IMR-90 (cell line): ENCODE measurements around the gene MAP7. TPM values are rescaled to one million over a fixed set of nuclear protein-coding genes. Genes with fewer than 3 reads are reported as not detected.

Source experiments
- ATAC-seq: fragments of 200-7000 bp; cut with Tn5 transposase; 2 replicates; pipeline ENCODE4 v1.9.1; 2020; ENCODE audit warnings: low read depth, mild to moderate bottlenecking, moderate library complexity
- BruUV-seq: library from RNA; stranded (reverse); fragments of 400-500 nt; replicated peaks from 2 replicates; lab custom pipeline; 2021; lab: Mats Ljungman, UMichigan
- CTCF ChIA-PET: fragments of 300-600 bp; formaldehyde crosslinking; extraction: SDS; loops from one replicate; lab custom pipeline; 2021; ENCODE audit warnings: antibody characterized with exemption; lab: Yijun Ruan, JAX
- POLR2A ChIA-PET: fragments of 300-600 bp; sonication (Branson Sonifier 250); formaldehyde crosslinking; loops from one replicate; lab custom pipeline; 2022; ENCODE audit warnings: antibody characterized with exemption; ENCODE audit not compliant: unreplicated experiment; lab: Charles Lee
- DNase-seq: peaks from one replicate; pipeline ENCODE4 v3.0.0; 2013
- H2AFZ ChIP-seq: replicated peaks from 2 replicates; pipeline ENCODE3; 2013; ENCODE audit warnings: low read length, mild to moderate bottlenecking; ENCODE audit not compliant: poor library complexity
- H2AK5ac ChIP-seq: 2 replicates; pipeline ENCODE4 v1.6.1; 2013; ENCODE audit warnings: low read depth, low read length, inconsistent platforms
- H2AK9ac ChIP-seq: replicated peaks from 2 replicates; pipeline ENCODE3; 2013; ENCODE audit warnings: mild to moderate bottlenecking, low read depth, low read length, moderate library complexity; ENCODE audit not compliant: poor library complexity
- H2BK120ac ChIP-seq: 2 replicates; pipeline ENCODE4 v1.6.1; 2013; ENCODE audit warnings: low read depth, low read length, inconsistent platforms
- H2BK15ac ChIP-seq: 3 replicates; pipeline ENCODE4 v1.6.1; 2013; ENCODE audit warnings: low read depth, low read length, inconsistent platforms
- H2BK20ac ChIP-seq: 2 replicates; pipeline ENCODE4 v1.6.1; 2013; ENCODE audit warnings: low read depth, mild to moderate bottlenecking, inconsistent platforms, low read length, moderate library complexity
- H2BK5ac ChIP-seq: 2 replicates; pipeline ENCODE4 v1.6.1; 2013; ENCODE audit warnings: mild to moderate bottlenecking, low read depth, low read length, inconsistent platforms; ENCODE audit not compliant: poor library complexity, severe bottlenecking
- H3K14ac ChIP-seq: replicated peaks from 2 replicates; pipeline ENCODE4 v1.6.1; 2013; ENCODE audit warnings: low read depth, low read length, inconsistent platforms
- H3K18ac ChIP-seq: 2 replicates; pipeline ENCODE4 v1.6.1; 2013; ENCODE audit warnings: low read depth, low read length, control low read depth
- H3K23ac ChIP-seq: 2 replicates; pipeline ENCODE4 v1.6.1; 2013; ENCODE audit warnings: low read depth, low read length, inconsistent platforms
- H3K27ac ChIP-seq: 2 replicates; pipeline ENCODE4 v1.5.1; 2013; ENCODE audit warnings: mild to moderate bottlenecking, control low read depth, low read length; ENCODE audit not compliant: insufficient read depth
- H3K27me3 ChIP-seq: 2 replicates; pipeline ENCODE4 v1.6.1; 2013; ENCODE audit warnings: low read length; ENCODE audit not compliant: control insufficient read depth, insufficient read depth
- H3K36me3 ChIP-seq: 2 replicates; pipeline ENCODE4 v1.6.1; 2013; ENCODE audit warnings: low read length, mixed read lengths; ENCODE audit not compliant: control insufficient read depth, insufficient read depth
- H3K4ac ChIP-seq: 2 replicates; pipeline ENCODE4 v1.6.1; 2013; ENCODE audit warnings: low read depth, low read length, inconsistent platforms
- H3K4me1 ChIP-seq: 2 replicates; pipeline ENCODE4 v1.6.1; 2013; ENCODE audit warnings: low read length, mixed read lengths; ENCODE audit not compliant: control insufficient read depth, insufficient read depth
- H3K4me2 ChIP-seq: 2 replicates; pipeline ENCODE4 v1.6.1; 2013; ENCODE audit warnings: low read depth, mild to moderate bottlenecking, control low read depth, low read length, moderate library complexity
- H3K4me3 ChIP-seq: 2 replicates; pipeline ENCODE4 v1.5.1; 2013; ENCODE audit warnings: low read depth, mild to moderate bottlenecking, control low read depth, low read length, moderate library complexity; ENCODE audit not compliant: insufficient read depth
- H3K56ac ChIP-seq: 2 replicates; pipeline ENCODE4 v1.6.1; 2013; ENCODE audit warnings: low read length, inconsistent platforms; ENCODE audit not compliant: insufficient read depth; ENCODE audit errors: extremely low read depth
- H3K79me1 ChIP-seq, 2 experiments: 2 replicates each; pipeline ENCODE4 v1.6.1; 2013; ENCODE audit warnings: low read length in 2 of 2, inconsistent platforms in 1 of 2, low read depth in 1 of 2
- H3K9ac ChIP-seq: 2 replicates; pipeline ENCODE4 v1.6.1; 2013; ENCODE audit warnings: low read depth, low read length, control low read depth
- H3K9me1 ChIP-seq: 2 replicates; pipeline ENCODE4 v1.6.1; 2013; ENCODE audit warnings: low read length, inconsistent platforms; ENCODE audit not compliant: insufficient read depth
- H3K9me3 ChIP-seq: 2 replicates; pipeline ENCODE4 v1.6.1; 2013; ENCODE audit warnings: low read length; ENCODE audit not compliant: control insufficient read depth, insufficient read depth
- H4K20me1 ChIP-seq: 2 replicates; pipeline ENCODE4 v1.6.1; 2013; ENCODE audit warnings: low read length, inconsistent platforms; ENCODE audit not compliant: insufficient read depth
- H4K5ac ChIP-seq: 2 replicates; pipeline ENCODE4 v1.6.1; 2013; ENCODE audit warnings: mild to moderate bottlenecking, low read depth, low read length, control low read depth
- H4K8ac ChIP-seq, 2 experiments: 2 replicates each; pipeline ENCODE4 v1.6.1; 2013; ENCODE audit warnings: low read depth in 2 of 2, low read length in 2 of 2, control low read depth in 1 of 2, inconsistent platforms in 1 of 2
- H4K91ac ChIP-seq: 2 replicates; pipeline ENCODE4 v1.6.1; 2013; ENCODE audit warnings: low read depth, low read length, inconsistent platforms; ENCODE audit not compliant: insufficient read depth
- CEBPB ChIP-seq: IDR thresholded peaks from 2 replicates; pipeline ENCODE4 v1.6.1; 2012; ENCODE audit warnings: low read depth, low read length, improper control_type of control experiment
- CHD1 ChIP-seq: IDR thresholded peaks from 2 replicates; pipeline ENCODE4 v1.6.1; 2012; ENCODE audit warnings: low read depth, low read length, improper control_type of control experiment
- FOS ChIP-seq: fragments of 150-350 bp; IDR thresholded peaks from 2 replicates; pipeline ENCODE4 v1.6.1; 2016; ENCODE audit warnings: low read depth, low read length
- MAFK ChIP-seq: IDR thresholded peaks from 2 replicates; pipeline ENCODE4 v1.6.1; 2012; ENCODE audit warnings: low read depth, low read length, improper control_type of control experiment
- NFE2L2 ChIP-seq: fragments of 150-350 bp; IDR thresholded peaks from 2 replicates; pipeline ENCODE4 v1.6.1; 2016; ENCODE audit warnings: low read depth, mild to moderate bottlenecking, low read length
- POLR2A ChIP-seq: IDR thresholded peaks from 2 replicates; pipeline ENCODE4 v1.6.1; 2012; ENCODE audit warnings: mild to moderate bottlenecking, low read depth, low read length
- RAD21 ChIP-seq: IDR thresholded peaks from 2 replicates; pipeline ENCODE4 v1.6.1; 2012; ENCODE audit warnings: low read length, improper control_type of control experiment
- RCOR1 ChIP-seq: IDR thresholded peaks from 2 replicates; pipeline ENCODE4 v1.6.1; 2012; ENCODE audit warnings: mild to moderate bottlenecking, low read length, improper control_type of control experiment; ENCODE audit not compliant: insufficient replicate concordance
- RFX5 ChIP-seq: IDR thresholded peaks from 2 replicates; pipeline ENCODE4 v1.8.0; 2012; ENCODE audit warnings: low read depth, mild to moderate bottlenecking, low read length, moderate library complexity
- WGBS, 2 experiments: methylation state at CpG; one replicate each; pipeline versions ENCODE4 v1.1.5 to v1.1.7; 2013; ENCODE audit warnings: missing lambda C conversion rate in 2 of 2; ENCODE audit not compliant: insufficient read length in 1 of 2; ENCODE audit errors: extremely low coverage in 2 of 2; 5-methylcytosine and 5-hydroxymethylcytosine counted together
- dilution Hi-C: fragments of 300-500 bp; cut with HindIII; formaldehyde crosslinking; loops from one replicate; pipeline ENCODE4 v1.14.3; 2018; ENCODE audit warnings: low sequenced_read_pairs; ENCODE audit not compliant: unreplicated experiment
- in situ Hi-C: fragments of 300-500 bp; cut with MboI; formaldehyde crosslinking; loops from 3 replicates; pipeline ENCODE4 v1.14.3; 2019; ENCODE audit warnings: low sequenced_read_pairs, inconsistent platforms, mixed read lengths
- intact Hi-C: fragments of 100-400 bp; cut with micrococcal nuclease; formaldehyde crosslinking; loops from 2 replicates; pipeline ENCODE4 v1.10.0; 2022
- polyA plus RNA-seq, 3 experiments: library from polyadenylated mRNA; depleted of rRNA; stranded (reverse); fragments of >200 nt; gene quantifications; 2 replicates each; pipeline ENCODE4 v1.2.3, GENCODE V29; 2012; ENCODE audit warnings: low replicate concordance in 1 of 3
- total RNA-seq: library from RNA; depleted of rRNA; stranded (reverse); fragments of >200 nt; gene quantifications from 2 replicates; pipeline ENCODE4 v1.2.3, GENCODE V29; 2012
- TF ChIP-seq, protein P1 (sequence below): fragments of 150-350 bp; IDR thresholded peaks from 2 replicates; pipeline ENCODE4 v1.6.1; 2017; ENCODE audit warnings: mild to moderate bottlenecking, antibody characterized with exemption, low read length, low read depth
- TF ChIP-seq, protein P2 (sequence below): fragments of 150-350 bp; IDR thresholded peaks from 2 replicates; pipeline ENCODE4 v1.6.1; 2016; ENCODE audit warnings: low read depth, mild to moderate bottlenecking, low read length, moderate library complexity, borderline replicate concordance
- TF ChIP-seq, protein P3 (sequence below): conservative IDR thresholded peaks from 2 replicates; pipeline ENCODE4 v1.5.1; 2012; ENCODE audit warnings: mild to moderate bottlenecking, low read depth, low read length, improper control_type of control experiment

The MAP7 gene
- total and polyA plus RNA-seq, 2 of the 4 experiments (the other 2 are of a cell fraction), result 0.19 to 0.36 TPM

DNA sequence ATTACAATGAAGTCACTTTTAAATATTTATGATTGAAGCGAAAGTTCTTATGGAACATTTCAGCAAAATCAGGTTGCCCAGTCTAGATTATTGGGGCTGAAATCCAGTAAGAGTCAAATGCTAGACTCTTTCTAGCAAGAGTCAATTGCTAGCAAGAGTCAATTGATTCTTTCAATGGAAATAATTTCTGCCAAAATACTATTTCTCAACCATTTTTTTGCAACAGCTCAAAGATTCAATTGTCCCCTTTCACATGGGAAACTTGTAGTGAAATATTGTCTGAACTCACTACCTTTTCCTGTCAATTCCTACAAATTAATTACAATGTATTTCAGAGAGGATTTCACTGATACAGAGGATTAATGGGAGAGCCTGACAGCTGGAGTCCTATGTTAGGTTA, 78.3 kb downstream of the MAP7 start:
- Histone ChIP-seq H4K8ac (no peak overlapping the region), H3K9me1 (no peaks in the 10 kb centered on the region), H3K4me1 (peaks cover under 1% of the 10 kb centered on the region; the same call in 1 of the 2 replicates), H4K5ac (no peak overlapping the region), H3K79me1 (no peaks in the 10 kb centered on the region), H3K4ac (no peak overlapping the region), H3K27ac (no peak overlapping the region), H3K4me3 (no peak overlapping the region), H2BK15ac (no peak overlapping the region), H2AFZ (no peak overlapping the region), H4K91ac (no peak overlapping the region), H3K4me2 (no peak overlapping the region), H3K36me3 (no peaks in the 10 kb centered on the region), H2AK5ac (no peak overlapping the region), H3K14ac (no peak overlapping the region), H3K27me3 (peaks cover 6% of the 10 kb centered on the region), H3K56ac (no peak overlapping the region), H3K9me3 (no peaks in the 10 kb centered on the region), H2BK120ac (no peak overlapping the region), H3K23ac (no peak overlapping the region), H4K20me1 (no peaks in the 10 kb centered on the region), H3K9ac (no peak overlapping the region), H3K18ac (no peak overlapping the region), H2BK20ac (no peak overlapping the region), H2AK9ac (no peak overlapping the region), H2BK5ac (no peak overlapping the region)
- intact Hi-C loops (no loop called here), dilution Hi-C loops (no loop called here), in situ Hi-C loops (no loop called here)
- no TSS peak for BruUV-seq
- WGBS, 2 experiments, result no CpG with 5 or more reads among the region's 1 CpG
- TF ChIP-seq CHD1 (no peak), FOS (no peak), RFX5 (no peak), RCOR1 (no peak), NFE2L2 (no peak), CEBPB (no peak), POLR2A (no peak), MAFK (no peak), RAD21 (no peak)
- TF ChIP-seq, protein P1, sequence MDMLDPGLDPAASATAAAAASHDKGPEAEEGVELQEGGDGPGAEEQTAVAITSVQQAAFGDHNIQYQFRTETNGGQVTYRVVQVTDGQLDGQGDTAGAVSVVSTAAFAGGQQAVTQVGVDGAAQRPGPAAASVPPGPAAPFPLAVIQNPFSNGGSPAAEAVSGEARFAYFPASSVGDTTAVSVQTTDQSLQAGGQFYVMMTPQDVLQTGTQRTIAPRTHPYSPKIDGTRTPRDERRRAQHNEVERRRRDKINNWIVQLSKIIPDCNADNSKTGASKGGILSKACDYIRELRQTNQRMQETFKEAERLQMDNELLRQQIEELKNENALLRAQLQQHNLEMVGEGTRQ, result no peak
- TF ChIP-seq, protein P2, sequence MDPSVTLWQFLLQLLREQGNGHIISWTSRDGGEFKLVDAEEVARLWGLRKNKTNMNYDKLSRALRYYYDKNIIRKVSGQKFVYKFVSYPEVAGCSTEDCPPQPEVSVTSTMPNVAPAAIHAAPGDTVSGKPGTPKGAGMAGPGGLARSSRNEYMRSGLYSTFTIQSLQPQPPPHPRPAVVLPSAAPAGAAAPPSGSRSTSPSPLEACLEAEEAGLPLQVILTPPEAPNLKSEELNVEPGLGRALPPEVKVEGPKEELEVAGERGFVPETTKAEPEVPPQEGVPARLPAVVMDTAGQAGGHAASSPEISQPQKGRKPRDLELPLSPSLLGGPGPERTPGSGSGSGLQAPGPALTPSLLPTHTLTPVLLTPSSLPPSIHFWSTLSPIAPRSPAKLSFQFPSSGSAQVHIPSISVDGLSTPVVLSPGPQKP, result no peak
- TF ChIP-seq, protein P3, sequence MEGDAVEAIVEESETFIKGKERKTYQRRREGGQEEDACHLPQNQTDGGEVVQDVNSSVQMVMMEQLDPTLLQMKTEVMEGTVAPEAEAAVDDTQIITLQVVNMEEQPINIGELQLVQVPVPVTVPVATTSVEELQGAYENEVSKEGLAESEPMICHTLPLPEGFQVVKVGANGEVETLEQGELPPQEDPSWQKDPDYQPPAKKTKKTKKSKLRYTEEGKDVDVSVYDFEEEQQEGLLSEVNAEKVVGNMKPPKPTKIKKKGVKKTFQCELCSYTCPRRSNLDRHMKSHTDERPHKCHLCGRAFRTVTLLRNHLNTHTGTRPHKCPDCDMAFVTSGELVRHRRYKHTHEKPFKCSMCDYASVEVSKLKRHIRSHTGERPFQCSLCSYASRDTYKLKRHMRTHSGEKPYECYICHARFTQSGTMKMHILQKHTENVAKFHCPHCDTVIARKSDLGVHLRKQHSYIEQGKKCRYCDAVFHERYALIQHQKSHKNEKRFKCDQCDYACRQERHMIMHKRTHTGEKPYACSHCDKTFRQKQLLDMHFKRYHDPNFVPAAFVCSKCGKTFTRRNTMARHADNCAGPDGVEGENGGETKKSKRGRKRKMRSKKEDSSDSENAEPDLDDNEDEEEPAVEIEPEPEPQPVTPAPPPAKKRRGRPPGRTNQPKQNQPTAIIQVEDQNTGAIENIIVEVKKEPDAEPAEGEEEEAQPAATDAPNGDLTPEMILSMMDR, result no peak
- ATAC-seq (no peak), DNase-seq (no peak)
- POLR2A ChIA-PET, result no interaction called here
- CTCF ChIA-PET, result no interaction called here
